ENCODE measurements around the gene HSP90AB1.

HSP90AB1 gene

DNA sequence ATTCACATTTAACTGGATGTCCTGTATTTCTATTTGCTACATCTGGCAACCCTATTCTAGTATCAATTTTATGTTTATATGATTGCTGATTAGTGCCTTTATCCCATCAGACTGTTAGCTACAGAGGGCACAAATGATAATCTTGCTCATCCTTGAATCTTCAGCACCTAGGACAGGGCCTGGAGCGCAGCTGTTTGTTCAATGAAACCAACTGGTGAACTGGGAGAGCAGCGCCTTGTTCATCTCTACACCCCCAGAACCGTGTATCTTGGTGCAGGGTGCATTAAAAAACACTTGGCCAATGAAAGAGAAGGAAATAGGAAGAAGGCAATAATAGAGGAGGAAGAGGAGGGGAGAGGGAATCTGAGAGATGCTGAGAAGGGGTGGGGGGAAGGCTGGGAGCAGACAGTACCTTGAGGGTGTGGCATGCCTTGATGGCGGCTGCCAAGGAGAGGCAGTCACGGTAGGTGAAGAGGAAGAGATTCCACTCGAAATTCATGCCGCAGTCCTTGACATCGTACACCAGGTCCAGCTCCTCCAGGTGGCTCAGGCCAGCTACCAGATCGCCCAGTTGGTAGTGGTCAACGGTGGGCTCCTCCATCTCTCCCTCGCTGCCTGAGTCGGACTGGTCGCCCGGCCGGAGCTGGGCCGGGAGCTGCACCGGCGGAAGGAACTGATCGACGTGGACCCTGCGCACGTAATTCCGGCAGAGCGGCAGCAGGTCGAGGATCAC is 38.8 kb downstream of the HSP90AB1 start:
- H3K9ac ChIP-seq (ENCODE audit: low read depth, low read length) = no peak overlapping the region
- H3K9me3 ChIP-seq (ENCODE audit: control insufficient read depth, insufficient read depth, low read length) = no peaks in the 10 kb centered on the region
- no peaks in the 10 kb centered on the region for H3K36me3 ChIP-seq (ENCODE audit: control insufficient read depth, insufficient read depth, low read length)
- no peak overlapping the region for H3K27ac ChIP-seq (ENCODE audit: low read depth, low read length)
- H3K4me3 ChIP-seq (ENCODE audit: low read depth, low read length) = no peak overlapping the region
- H3K27me3 ChIP-seq (ENCODE audit: control insufficient read depth, insufficient read depth, low read length) = peaks cover 28% of the 10 kb centered on the region
- no peaks in the 10 kb centered on the region for H3K4me1 ChIP-seq (ENCODE audit: control insufficient read depth, insufficient read depth, low read length)

DNA sequence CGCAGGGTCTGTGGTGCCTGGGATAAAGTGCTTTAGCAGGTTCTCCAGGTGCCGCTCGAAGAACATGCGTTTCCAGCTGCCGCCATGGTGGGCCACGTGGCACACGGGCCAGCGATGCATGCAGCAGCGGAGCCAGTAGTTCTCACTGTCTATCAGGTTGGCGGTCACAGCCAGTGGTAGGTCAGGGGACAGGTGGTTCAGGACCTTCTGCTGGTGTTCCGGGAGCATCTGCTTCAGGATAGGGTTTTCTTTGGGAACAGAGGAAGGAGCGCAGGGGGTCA is 39.3 kb downstream of the HSP90AB1 start:
- no peak overlapping the region for H3K27ac ChIP-seq (ENCODE audit: low read depth, low read length)
- H3K36me3 ChIP-seq (ENCODE audit: control insufficient read depth, insufficient read depth, low read length) = no peaks in the 10 kb centered on the region
- H3K4me1 ChIP-seq (ENCODE audit: control insufficient read depth, insufficient read depth, low read length) = no peaks in the 10 kb centered on the region
- H3K27me3 ChIP-seq (ENCODE audit: control insufficient read depth, insufficient read depth, low read length) = peaks cover 28% of the 10 kb centered on the region
- no peaks in the 10 kb centered on the region for H3K9me3 ChIP-seq (ENCODE audit: control insufficient read depth, insufficient read depth, low read length)
- H3K9ac ChIP-seq (ENCODE audit: low read depth, low read length) = no peak overlapping the region
- H3K4me3 ChIP-seq (ENCODE audit: low read depth, low read length) = no peak overlapping the region

DNA sequence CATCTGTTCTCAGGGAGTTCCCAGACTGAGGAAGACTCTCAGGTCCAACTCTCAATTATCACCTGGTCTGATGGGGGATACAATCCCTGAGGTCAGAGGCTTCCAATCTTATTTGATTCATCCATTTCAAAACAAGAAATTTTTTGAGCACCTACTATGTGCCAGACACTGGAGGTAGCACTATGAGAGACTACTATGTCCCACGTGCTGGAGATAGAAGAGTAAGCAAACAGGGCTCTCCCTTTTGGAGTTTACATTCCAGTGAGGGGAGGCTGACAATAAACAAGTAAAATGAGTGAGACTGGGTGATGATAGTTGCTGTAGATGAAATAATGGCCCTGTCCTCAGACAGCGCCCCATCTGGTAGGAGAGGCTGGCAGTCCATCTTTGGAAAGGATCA is 39.8 kb downstream of the HSP90AB1 start:
- no peaks in the 10 kb centered on the region for H3K4me1 ChIP-seq (ENCODE audit: control insufficient read depth, insufficient read depth, low read length)
- no peak overlapping the region for H3K9ac ChIP-seq (ENCODE audit: low read depth, low read length)
- peaks cover 28% of the 10 kb centered on the region for H3K27me3 ChIP-seq (ENCODE audit: control insufficient read depth, insufficient read depth, low read length)
- no peak overlapping the region for H3K4me3 ChIP-seq (ENCODE audit: low read depth, low read length)
- H3K27ac ChIP-seq (ENCODE audit: low read depth, low read length) = no peak overlapping the region
- H3K36me3 ChIP-seq (ENCODE audit: control insufficient read depth, insufficient read depth, low read length) = no peaks in the 10 kb centered on the region
- H3K9me3 ChIP-seq (ENCODE audit: control insufficient read depth, insufficient read depth, low read length) = no peaks in the 10 kb centered on the region

DNA sequence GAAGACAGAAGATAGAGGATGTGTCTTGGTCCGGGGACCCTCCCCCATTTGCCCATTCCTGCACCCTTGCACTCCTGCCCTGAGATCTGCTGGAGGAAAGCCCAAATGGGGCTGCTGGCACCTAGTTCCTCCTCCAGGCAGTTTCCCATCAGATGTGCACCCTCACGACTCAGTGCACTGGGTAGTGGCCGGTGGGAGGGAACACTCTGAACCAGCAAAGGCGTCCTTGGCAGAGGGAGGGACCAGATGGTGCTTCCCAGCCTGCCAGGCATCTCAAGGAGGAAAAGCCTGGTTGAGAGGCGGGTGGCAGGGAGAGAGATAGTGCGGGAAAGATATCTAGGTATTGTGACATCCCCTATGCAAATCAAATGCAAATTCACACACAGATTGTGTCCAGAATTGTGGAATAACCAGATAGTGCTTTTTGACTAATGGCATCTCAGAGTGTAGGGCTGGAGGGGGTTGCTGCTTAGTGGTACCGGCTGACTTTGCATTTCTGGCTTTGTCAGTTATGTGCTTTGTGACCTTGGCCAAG is 42.9 kb downstream of the HSP90AB1 start:
- no peak overlapping the region for H3K9ac ChIP-seq (ENCODE audit: low read depth, low read length)
- H3K9me3 ChIP-seq (ENCODE audit: control insufficient read depth, insufficient read depth, low read length) = no peaks in the 10 kb centered on the region
- peaks cover 22% of the 10 kb centered on the region for H3K27me3 ChIP-seq (ENCODE audit: control insufficient read depth, insufficient read depth, low read length)
- H3K27ac ChIP-seq (ENCODE audit: low read depth, low read length) = no peak overlapping the region
- H3K4me1 ChIP-seq (ENCODE audit: control insufficient read depth, insufficient read depth, low read length) = no peaks in the 10 kb centered on the region
- no peak overlapping the region for H3K4me3 ChIP-seq (ENCODE audit: low read depth, low read length)
- H3K36me3 ChIP-seq (ENCODE audit: control insufficient read depth, insufficient read depth, low read length) = no peaks in the 10 kb centered on the region

DNA sequence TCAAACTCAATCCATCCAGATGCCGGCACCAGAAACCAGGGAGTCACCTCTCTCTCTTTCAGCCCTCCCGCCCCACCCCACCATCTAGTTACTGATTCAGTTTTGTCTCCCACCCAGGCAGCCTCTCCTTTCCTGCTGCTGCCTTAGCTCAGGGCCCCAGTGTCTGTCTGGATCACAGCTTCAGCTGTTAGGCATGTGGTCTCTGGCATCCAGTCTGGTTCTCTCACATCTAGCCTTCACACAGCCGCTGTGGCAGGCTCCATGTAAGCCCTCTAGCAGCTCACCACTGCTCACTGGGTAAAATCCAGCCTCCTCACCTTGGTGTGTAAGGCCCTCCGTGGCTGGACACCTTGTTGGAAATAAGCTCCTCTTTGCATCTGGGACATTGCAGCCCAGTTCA is 44.9 kb downstream of the HSP90AB1 start:
- H3K27me3 ChIP-seq (ENCODE audit: control insufficient read depth, insufficient read depth, low read length) = peaks cover 35% of the 10 kb centered on the region
- no peak overlapping the region for H3K9ac ChIP-seq (ENCODE audit: low read depth, low read length)
- no peaks in the 10 kb centered on the region for H3K9me3 ChIP-seq (ENCODE audit: control insufficient read depth, insufficient read depth, low read length)
- H3K27ac ChIP-seq (ENCODE audit: low read depth, low read length) = no peak overlapping the region
- peaks cover 5% of the 10 kb centered on the region; the same call in 1 of the 2 replicates for H3K4me1 ChIP-seq (ENCODE audit: control insufficient read depth, insufficient read depth, low read length)
- H3K4me3 ChIP-seq (ENCODE audit: low read depth, low read length) = no peak overlapping the region
- no peaks in the 10 kb centered on the region for H3K36me3 ChIP-seq (ENCODE audit: control insufficient read depth, insufficient read depth, low read length)

DNA sequence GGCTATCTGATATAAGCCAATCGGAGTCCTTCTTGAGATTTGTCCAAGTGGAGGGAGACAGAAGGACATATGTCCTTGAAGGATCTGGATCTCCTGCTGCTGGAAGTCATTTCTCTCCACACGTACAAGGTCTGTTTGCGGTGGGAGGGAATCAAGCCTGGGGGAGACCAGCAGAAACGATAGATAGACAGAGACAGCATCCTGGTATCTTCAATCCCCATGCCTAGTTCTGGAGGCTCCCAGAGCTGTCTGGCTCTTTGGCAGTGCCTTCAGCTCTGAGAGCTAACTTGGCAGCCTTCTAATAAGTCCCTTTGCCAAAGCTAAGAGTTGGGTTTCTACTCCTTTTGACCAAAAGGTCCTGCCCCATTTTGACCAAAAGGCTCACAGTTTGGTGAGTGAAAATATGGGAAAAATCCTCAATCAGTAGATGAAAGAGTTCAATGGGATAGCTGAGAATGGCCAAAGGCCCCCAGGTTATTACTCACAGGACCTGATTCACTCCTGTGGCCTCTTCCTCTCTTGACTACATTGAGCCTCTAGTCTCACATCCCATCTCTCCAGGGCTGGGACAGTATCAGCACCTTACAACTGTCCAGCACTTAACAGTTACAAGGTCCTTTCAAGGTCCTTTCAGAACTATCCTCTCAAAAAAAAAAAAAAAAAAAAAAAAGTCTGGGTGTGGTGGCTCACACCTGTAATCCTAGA is 45.9 kb downstream of the HSP90AB1 start:
- Histone ChIP-seq H3K36me3 (ENCODE audit: control insufficient read depth, insufficient read depth, low read length) (no peaks in the 10 kb centered on the region), H3K4me1 (ENCODE audit: control insufficient read depth, insufficient read depth, low read length) (peaks cover 7% of the 10 kb centered on the region; the same call in 1 of the 2 replicates), H3K27me3 (ENCODE audit: control insufficient read depth, insufficient read depth, low read length) (peaks cover 32% of the 10 kb centered on the region), H3K9me3 (ENCODE audit: control insufficient read depth, insufficient read depth, low read length) (no peaks in the 10 kb centered on the region), H3K9ac (ENCODE audit: low read depth, low read length) (no peak overlapping the region), H3K4me3 (ENCODE audit: low read depth, low read length) (no peak overlapping the region), H3K27ac (ENCODE audit: low read depth, low read length) (no peak overlapping the region)

DNA sequence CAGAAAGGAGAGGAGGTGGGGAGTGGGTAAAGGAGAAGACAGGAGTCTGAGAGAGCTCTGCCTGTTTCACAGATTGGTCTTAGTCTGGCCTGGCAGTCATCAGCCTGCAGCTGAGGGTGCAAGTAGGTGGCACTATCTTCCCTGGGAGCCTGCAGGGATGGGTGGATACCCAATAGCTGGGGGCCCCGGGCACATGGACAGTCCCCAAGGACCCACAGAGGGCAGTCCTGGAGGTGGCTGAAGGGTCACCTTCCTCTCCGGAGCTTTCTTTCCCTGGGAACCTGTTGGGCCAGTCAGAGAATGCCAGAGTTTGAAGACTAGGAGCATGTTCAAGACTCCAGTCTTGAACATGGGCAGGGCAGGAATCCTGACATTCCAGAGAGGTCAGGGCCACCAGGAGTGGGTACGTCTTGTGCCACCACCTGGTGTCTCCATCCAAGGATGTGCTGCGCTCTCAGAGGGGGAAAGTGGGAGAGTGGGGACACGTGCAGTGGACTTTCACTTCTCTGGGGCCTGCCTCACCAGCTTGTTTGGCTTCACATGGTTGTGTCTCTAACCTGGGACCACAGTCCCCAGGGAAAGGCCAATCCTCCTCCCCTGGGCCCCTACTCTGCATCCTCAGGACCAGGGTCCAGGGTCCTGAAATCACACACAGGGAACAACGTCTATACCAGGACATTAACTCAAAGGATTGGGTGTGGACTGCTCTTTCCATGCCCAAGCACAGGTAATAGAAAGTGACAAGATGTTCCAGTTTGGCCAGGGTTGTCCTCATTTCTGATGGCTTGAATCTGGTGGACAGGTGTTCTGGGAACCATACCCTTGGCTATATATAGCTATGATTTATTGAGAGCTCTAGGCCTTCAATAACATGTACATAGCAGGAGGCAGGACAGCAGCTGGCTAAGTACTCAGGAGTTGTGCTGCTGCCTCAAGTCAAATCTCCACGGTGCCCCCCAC is 48.2 kb downstream of the HSP90AB1 start:
- no peak overlapping the region for H3K9ac ChIP-seq (ENCODE audit: low read depth, low read length)
- H3K27me3 ChIP-seq (ENCODE audit: control insufficient read depth, insufficient read depth, low read length) = peaks cover 37% of the 10 kb centered on the region

DNA sequence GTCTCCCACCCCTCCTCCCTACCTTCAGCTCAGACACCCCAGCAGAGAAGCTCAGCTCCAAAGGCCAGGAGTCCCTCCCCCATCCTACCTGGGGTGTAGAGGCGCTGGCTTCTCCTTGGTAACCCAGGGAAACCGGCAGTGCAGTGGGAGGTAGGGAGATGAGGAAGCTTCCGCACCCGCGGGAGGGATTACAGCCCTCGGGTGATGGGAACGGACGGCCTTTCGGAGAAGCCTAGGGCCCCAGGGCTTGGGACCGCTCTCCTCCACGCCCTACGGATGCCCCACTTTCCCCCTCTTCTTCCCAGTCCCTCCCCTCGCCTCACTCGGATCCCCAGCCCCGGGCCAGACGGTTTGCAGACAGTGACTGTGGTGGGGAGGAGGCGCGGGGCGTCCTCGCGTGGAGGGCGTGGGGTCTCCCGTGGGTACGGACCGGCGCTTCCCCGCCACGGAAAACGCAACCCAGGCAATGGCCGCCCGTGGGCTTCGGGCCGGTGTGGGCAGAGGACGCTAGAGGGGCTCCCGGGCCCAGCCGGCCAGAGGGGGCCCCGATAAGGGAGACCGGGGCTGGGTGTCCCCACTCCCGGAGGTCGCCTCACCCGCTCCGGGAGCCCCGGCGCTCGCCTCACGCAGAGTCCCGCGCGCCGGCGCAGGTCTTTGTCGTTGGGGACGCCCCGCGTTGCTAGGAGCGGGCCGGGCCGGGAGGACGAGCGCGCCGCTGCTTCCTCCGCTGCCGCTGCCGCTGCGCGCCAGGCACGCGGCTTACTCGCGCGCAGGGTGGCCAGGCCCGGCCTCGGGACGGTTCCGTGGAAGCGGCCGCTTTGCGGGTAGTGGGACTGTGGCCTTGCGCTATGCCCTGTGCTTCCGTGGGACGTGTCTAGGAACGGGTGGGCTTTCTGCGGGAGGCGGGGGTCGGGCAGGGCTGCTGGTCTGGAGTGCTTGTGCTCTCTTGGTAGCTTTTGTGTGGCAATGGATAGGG is 50.5 kb downstream of the HSP90AB1 start:
- Histone ChIP-seq H3K36me3 (ENCODE audit: control insufficient read depth, insufficient read depth, low read length) (peaks cover 29% of the 10 kb centered on the region), H3K9me3 (ENCODE audit: control insufficient read depth, insufficient read depth, low read length) (no peaks in the 10 kb centered on the region), H3K4me1 (ENCODE audit: control insufficient read depth, insufficient read depth, low read length) (peaks cover 7% of the 10 kb centered on the region; the same call in 1 of the 2 replicates), H3K27me3 (ENCODE audit: control insufficient read depth, insufficient read depth, low read length) (peaks cover 34% of the 10 kb centered on the region), H3K27ac (ENCODE audit: low read depth, low read length) (no peak overlapping the region), H3K4me3 (ENCODE audit: low read depth, low read length) (peak overlapping the region; percentile 78), H3K9ac (ENCODE audit: low read depth, low read length) (peak overlapping the region; percentile 32; the same call in 1 of the 2 replicates)

More for the DNA sequence above, 48.2 kb downstream of the HSP90AB1 start:
- Histone ChIP-seq H3K9me3 (ENCODE audit: control insufficient read depth, insufficient read depth, low read length) (no peaks in the 10 kb centered on the region), H3K4me1 (ENCODE audit: control insufficient read depth, insufficient read depth, low read length) (peaks cover 7% of the 10 kb centered on the region; the same call in 1 of the 2 replicates), H3K36me3 (ENCODE audit: control insufficient read depth, insufficient read depth, low read length) (peaks cover 6% of the 10 kb centered on the region), H3K27ac (ENCODE audit: low read depth, low read length) (no peak overlapping the region), H3K4me3 (ENCODE audit: low read depth, low read length) (no peak overlapping the region)

DNA sequence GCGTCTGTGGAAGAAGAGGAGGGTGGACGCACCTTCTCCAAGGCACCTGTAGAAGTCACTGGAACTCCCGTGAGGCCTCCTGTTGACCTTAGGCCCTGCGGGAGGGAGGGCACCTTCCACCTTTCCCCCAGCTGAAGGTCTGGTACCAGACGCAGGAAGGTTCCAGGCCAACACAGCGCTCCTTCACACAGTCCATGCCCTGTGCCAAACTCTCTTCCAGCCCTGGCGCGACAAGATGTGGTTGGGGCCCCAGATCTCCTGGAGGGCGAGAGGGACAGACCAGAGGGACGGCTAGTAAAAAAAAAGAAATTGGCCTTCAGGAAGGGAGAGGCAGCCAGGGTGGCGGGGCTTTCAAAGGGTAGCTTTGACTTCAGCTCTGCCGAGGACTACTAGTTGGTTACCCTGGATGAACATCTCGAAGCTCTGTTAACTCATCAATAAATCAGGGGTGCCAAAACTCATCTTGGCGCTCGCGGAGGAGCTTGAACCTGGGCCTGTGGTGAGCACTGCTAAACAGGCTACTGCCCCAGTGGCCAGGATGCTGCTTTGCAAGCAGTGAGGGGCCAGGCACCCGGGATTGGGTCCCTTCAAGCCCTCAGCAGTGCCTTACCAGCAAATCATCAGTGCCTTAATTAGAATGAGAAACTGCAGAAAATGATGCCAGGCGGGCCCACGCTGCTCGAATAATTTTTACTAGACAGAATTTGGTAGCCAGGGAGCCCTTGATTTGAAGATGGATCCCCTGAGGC is 51.3 kb downstream of the HSP90AB1 start:
- Histone ChIP-seq H3K27ac (ENCODE audit: low read depth, low read length) (no peak overlapping the region), H3K4me3 (ENCODE audit: low read depth, low read length) (peak overlapping the region; percentile 78), H3K36me3 (ENCODE audit: control insufficient read depth, insufficient read depth, low read length) (peaks cover 37% of the 10 kb centered on the region), H3K4me1 (ENCODE audit: control insufficient read depth, insufficient read depth, low read length) (peaks cover 7% of the 10 kb centered on the region; the same call in 1 of the 2 replicates), H3K9me3 (ENCODE audit: control insufficient read depth, insufficient read depth, low read length) (no peaks in the 10 kb centered on the region), H3K27me3 (ENCODE audit: control insufficient read depth, insufficient read depth, low read length) (peaks cover 32% of the 10 kb centered on the region), H3K9ac (ENCODE audit: low read depth, low read length) (no peak overlapping the region; the same call in 1 of the 2 replicates)
